Thyroid gland (tissue), 4 donors: Measurements from ENCODE around the gene SLC10A3. TPM values are rescaled to one million over a fixed set of nuclear protein-coding genes. Genes with fewer than 3 reads are reported as not detected.

Experiments used
- DNase-seq, 2 donors: peaks; one replicate each; pipeline ENCODE4 v3.0.0-alpha.2; 2019
- H3K27ac ChIP-seq, 3 donors: fragments of 200-600 bp; sonication (generic); 1 replicate in 2 of 3; 2 replicates in 1 of 3; pipeline ENCODE4 v1.5.1; 2016 to 2019; ENCODE audit warnings: mild to moderate bottlenecking in 1 of 3, moderate library complexity in 1 of 3
- H3K27me3 ChIP-seq: fragments of 200-600 bp; sonication (generic); one replicate; pipeline ENCODE4 v1.5.1; 2019
- H3K36me3 ChIP-seq, 2 donors: fragments of 200-600 bp; sonication (generic); one replicate each; pipeline ENCODE4 v1.5.1; 2016 to 2019
- H3K4me1 ChIP-seq, 2 donors: fragments of 200-600 bp; sonication (generic); one replicate each; pipeline ENCODE4 v1.5.1; 2017 to 2019
- H3K4me3 ChIP-seq, 3 donors: fragments of 200-600 bp; sonication (generic); replicated peaks in 1 of 3; 1 replicate in 2 of 3; 2 replicates in 1 of 3; pipeline ENCODE4 v1.5.1; 2016; ENCODE audit warnings: mild to moderate bottlenecking in 1 of 3
- H3K9me3 ChIP-seq: fragments of 200-600 bp; sonication (generic); one replicate; pipeline ENCODE4 v1.5.1; 2017
- POLR2A ChIP-seq, 2 donors: fragments of 450-650 bp; IDR thresholded peaks; one replicate each; pipeline ENCODE4 v1.6.1; 2017; ENCODE audit warnings: antibody characterized with exemption in 2 of 2, mild to moderate bottlenecking in 2 of 2, moderate library complexity in 1 of 2
- WGBS, 2 donors: methylation state at CpG; one replicate each; pipeline ENCODE4 v1.1.5; 2017; 5-methylcytosine and 5-hydroxymethylcytosine counted together
- intact Hi-C: fragments of 100-400 bp; cut with DNase I; formaldehyde crosslinking; loops from one replicate; pipeline ENCODE4 v1.15.1; 2023
- total RNA-seq, 4 donors: library from RNA; depleted of rRNA; stranded (reverse); fragments of >200 nt; gene quantifications; one replicate each; pipeline ENCODE4 v1.2.3, GENCODE V29; 2016
- TF ChIP-seq, protein P1 (sequence below), 6 experiments: fragments of 200-600 bp in 3 of 6; fragments of 450-650 bp in 3 of 6; sonication (generic) in 3 of 6; IDR thresholded peaks; one replicate each; pipeline ENCODE4 v1.5.1; 2016 to 2019; ENCODE audit warnings: antibody characterized with exemption in 6 of 6, mild to moderate bottlenecking in 2 of 6, inconsistent platforms in 1 of 6, moderate library complexity in 1 of 6

The SLC10A3 gene, protein sequence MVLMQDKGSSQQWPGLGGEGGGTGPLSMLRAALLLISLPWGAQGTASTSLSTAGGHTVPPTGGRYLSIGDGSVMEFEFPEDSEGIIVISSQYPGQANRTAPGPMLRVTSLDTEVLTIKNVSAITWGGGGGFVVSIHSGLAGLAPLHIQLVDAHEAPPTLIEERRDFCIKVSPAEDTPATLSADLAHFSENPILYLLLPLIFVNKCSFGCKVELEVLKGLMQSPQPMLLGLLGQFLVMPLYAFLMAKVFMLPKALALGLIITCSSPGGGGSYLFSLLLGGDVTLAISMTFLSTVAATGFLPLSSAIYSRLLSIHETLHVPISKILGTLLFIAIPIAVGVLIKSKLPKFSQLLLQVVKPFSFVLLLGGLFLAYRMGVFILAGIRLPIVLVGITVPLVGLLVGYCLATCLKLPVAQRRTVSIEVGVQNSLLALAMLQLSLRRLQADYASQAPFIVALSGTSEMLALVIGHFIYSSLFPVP
- 10 to 100 TPM; 21.9 to 40.6 (median 29.3) TPM for total RNA-seq

DNA sequence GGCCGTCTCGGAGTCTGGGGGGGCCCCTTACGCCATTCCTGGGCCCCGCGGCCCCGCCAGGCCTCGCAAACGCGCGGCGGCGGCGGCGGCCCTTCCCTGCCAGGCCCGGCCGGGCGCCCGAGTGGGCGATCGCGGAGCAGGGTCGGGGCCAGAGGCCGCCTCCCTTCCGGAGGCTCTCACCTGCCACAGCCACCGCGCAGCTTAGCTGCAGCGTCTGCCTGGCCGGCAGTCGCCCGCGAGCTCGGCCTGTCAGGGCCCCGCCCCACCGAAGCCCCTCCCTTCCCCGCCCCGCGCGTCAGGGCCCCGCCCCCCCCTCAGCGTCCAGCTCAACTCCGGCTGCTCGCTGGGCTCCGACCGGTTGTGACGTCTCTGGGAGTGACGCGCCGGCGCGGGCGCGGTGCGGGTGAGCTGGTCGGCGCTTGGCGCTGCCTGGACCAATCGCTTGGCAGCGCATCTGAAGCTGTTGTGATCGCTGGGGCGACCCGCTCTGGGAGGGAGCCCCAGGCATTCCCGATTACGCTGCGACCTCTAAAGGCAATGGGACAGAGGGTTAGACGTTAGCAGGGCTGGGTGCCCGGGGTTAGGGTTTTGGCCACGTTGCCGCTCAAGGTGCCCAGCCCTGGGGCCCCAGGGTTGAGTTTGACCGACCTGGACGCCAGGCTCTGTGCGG, at the start of gene SLC10A3:
SLC10A3 (minus strand) TSS at position 216 of the 670 bp plus-strand sequence. CDS start 1,689 bp downstream, outside the sequence.
- intact Hi-C loops, result no loop called here
- H3K9me3 ChIP-seq, result no peaks in the 10 kb centered on the region
- peaks cover 0 to 2% of the 10 kb centered on the region in 2 donors for H3K4me1 ChIP-seq
- peak; percentile 92 for DNase-seq
- TF ChIP-seq POLR2A (IDR thresholded peaks at IDR 0.05), result peak; percentile 71 to 84
- TF ChIP-seq, protein P1, sequence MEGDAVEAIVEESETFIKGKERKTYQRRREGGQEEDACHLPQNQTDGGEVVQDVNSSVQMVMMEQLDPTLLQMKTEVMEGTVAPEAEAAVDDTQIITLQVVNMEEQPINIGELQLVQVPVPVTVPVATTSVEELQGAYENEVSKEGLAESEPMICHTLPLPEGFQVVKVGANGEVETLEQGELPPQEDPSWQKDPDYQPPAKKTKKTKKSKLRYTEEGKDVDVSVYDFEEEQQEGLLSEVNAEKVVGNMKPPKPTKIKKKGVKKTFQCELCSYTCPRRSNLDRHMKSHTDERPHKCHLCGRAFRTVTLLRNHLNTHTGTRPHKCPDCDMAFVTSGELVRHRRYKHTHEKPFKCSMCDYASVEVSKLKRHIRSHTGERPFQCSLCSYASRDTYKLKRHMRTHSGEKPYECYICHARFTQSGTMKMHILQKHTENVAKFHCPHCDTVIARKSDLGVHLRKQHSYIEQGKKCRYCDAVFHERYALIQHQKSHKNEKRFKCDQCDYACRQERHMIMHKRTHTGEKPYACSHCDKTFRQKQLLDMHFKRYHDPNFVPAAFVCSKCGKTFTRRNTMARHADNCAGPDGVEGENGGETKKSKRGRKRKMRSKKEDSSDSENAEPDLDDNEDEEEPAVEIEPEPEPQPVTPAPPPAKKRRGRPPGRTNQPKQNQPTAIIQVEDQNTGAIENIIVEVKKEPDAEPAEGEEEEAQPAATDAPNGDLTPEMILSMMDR (IDR thresholded peaks at IDR 0.05), result peak in 1 of 6 experiments; percentile 17
- H3K4me3 ChIP-seq, result peak within 1 kb of the TSS; percentile 26 to 56 (median 32)
- WGBS, 2 donors, result 0% methylated on average over 1 to 2 of the region's 71 CpGs
- no peaks in the 10 kb centered on the region for H3K36me3 ChIP-seq
- no peaks in the 10 kb centered on the region for H3K27me3 ChIP-seq
- H3K27ac ChIP-seq, result peak within 1 kb of the TSS; percentile 76 to 89 (median 89)

DNA sequence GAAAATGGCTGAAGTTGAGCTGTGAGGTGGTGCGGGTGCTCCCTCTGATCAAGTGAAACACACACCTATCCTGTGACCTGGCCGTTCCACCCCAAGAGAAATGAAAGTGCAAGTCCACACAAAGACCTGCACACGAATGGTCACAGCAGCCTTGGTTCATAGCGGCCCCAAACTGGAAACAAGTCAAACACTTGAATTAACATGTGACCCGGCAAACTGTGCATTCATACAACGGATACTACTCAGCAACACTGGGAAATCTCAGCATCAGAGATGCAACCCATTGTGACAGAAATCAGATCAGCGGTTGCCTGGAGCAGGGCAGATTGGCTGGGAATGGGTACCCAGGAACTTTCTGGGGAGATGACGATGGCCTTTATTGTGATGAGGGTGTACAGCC, 48.6 kb upstream of the SLC10A3 start:
- H3K27ac ChIP-seq, result peak overlapping the region in 1 of 3 donors; percentile 39
- H3K9me3 ChIP-seq, result no peaks in the 10 kb centered on the region
- peak; percentile 60 to 70 for DNase-seq
- 56 to 73% methylated on average over 7 of the region's 8 CpGs for WGBS, 2 donors
- intact Hi-C loops, result no loop called here
- peaks cover 10 to 43% of the 10 kb centered on the region in 2 donors for H3K4me1 ChIP-seq
- no peaks in the 10 kb centered on the region for H3K27me3 ChIP-seq
- peaks cover 0 to 8% of the 10 kb centered on the region in 2 donors for H3K36me3 ChIP-seq
- TF ChIP-seq, protein P1 (IDR thresholded peaks at IDR 0.05), result no peak
- no peak for TF ChIP-seq POLR2A (IDR thresholded peaks at IDR 0.05)
- H3K4me3 ChIP-seq, result no peak overlapping the region

DNA sequence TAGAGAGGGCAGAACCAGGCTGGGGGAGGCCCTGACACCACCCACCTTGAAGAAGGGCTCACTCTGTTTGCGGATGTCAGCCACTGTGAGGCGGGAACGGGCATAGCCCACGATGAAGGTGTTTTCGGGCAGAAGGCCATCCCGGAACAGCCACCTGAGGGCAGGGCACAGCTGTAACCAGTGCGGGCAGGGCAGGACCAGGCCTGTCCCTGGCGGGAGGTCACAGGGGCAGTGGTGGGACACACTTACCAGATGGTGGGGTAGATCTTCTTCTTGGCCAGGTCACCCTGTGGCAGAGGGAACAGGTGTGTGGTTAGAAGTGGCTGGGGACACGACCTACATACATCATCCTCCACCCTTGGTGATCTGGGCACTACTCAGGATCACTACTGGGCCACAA, 45.5 kb upstream of the SLC10A3 start:
- H3K27me3 ChIP-seq, result no peaks in the 10 kb centered on the region
- H3K9me3 ChIP-seq, result no peaks in the 10 kb centered on the region
- H3K4me3 ChIP-seq, result no peak overlapping the region
- H3K4me1 ChIP-seq, result peaks cover 2 to 19% of the 10 kb centered on the region in 2 donors
- DNase-seq, result no peak
- intact Hi-C loops, result no loop called here
- TF ChIP-seq, protein P1 (IDR thresholded peaks at IDR 0.05), result no peak
- TF ChIP-seq POLR2A (IDR thresholded peaks at IDR 0.05), result no peak
- peaks cover 7 to 8% of the 10 kb centered on the region in 2 donors for H3K36me3 ChIP-seq
- no peak overlapping the region for H3K27ac ChIP-seq
- WGBS, 2 donors, result 89% methylated on average over 5 of the region's 9 CpGs; no CpG with 5 or more reads in 1 of the 2 donors

DNA sequence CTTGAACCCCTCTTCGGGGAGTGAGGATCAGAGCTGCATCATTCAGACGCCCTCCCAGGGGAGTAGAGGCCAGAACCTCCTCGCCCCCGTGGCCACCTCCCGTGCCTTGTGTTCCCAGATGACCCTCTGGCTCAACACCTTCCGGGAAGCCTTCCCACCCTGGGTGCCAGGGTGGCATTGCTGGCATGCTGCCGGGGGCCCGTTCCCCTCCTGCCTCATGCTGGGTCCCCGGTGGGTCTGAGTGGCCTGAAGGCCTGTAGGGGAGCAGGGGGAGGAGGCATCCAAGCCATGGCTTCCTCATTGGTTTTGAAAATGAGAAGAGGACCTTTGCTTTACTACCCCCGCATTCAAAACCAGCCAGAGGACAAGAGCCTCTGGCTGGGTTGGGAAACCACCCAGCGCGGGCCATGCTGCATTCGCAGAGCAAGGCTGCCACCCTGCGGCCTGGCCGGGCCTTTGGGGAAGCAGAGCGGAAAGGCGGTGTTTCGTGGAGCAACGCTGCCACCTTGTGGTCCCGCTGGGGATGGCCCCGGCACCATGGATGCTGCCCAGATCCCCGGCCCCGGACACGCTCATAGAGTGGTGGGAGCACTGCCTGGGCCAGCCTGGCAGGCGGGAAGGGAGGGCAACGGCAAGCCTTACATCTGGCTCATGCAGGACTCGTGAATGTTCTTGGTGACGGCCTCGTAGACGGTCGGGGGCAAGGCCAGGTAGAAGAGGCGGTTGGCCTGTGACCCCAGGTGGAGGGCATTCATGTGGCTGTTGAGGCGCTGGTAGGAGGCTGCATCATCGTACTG, 44.3 kb upstream of the SLC10A3 start:
- intact Hi-C loops, result loop anchor here (5.0 kb wide), 1 partner anchor 132 kb away; no protein-coding TSS in a partner anchor
- DNase-seq, result peak; percentile 84 to 85
- no CpG with 5 or more reads among the region's 34 CpGs for WGBS, 2 donors

More for the DNA sequence above, 44.3 kb upstream of the SLC10A3 start:
- H3K9me3 ChIP-seq, result no peaks in the 10 kb centered on the region
- no peaks in the 10 kb centered on the region for H3K27me3 ChIP-seq
- no peak for TF ChIP-seq POLR2A (IDR thresholded peaks at IDR 0.05)
- TF ChIP-seq, protein P1 (IDR thresholded peaks at IDR 0.05), result peak; percentile 71 to 100 (median 96)
- H3K4me1 ChIP-seq, result peaks cover 2 to 17% of the 10 kb centered on the region in 2 donors
- peaks cover 7 to 8% of the 10 kb centered on the region in 2 donors for H3K36me3 ChIP-seq
- H3K4me3 ChIP-seq, result no peak overlapping the region
- peak overlapping the region in 2 of 3 donors; percentile 39 to 41 for H3K27ac ChIP-seq
